ENCODE data around the gene UBE2O.
A peak's percentile ranks its signal among the peaks of the same experiment; 100 is the strongest.

The UBE2O gene

GRCh38 chr17:76437467-76438402 is 15.2 kb downstream of the UBE2O start:
- DNase-seq = peak; percentile 39 to 83

GRCh38 chr17:76435751-76436150 is 17.2 kb downstream of the UBE2O start:
- no peak for DNase-seq

DNA sequence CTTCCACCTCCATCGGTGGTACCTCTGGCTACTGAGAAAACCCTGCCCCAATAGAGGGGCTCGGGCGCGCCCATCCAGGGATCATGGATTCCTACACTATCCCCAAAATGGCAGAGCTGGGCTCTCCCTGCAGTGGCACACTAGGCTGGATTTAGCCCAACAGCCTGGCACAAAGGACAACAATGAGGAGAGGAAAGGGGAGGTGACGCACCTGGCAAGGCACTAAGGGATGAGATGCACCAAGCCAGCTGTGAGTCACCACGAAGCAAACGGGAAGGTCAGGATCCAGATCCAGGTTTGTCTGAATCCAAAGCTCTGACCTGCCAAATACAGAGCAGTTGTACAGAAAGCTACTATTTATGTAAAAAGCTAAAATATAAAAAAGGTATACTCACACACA is 18.1 kb downstream of the UBE2O start:
- DNase-seq = peak; percentile 78

GRCh38 chr17:76433693-76434092 is 19.3 kb downstream of the UBE2O start:
- DNase-seq = no peak

- peak; percentile 15 to 39 for DNase-seq
These were observed 20.1 kb downstream of the UBE2O start for GRCh38 chr17:76432712-76433336.

GRCh38 chr17:76432004-76432403 is 20.9 kb downstream of the UBE2O start:
- no peak for DNase-seq

DNA sequence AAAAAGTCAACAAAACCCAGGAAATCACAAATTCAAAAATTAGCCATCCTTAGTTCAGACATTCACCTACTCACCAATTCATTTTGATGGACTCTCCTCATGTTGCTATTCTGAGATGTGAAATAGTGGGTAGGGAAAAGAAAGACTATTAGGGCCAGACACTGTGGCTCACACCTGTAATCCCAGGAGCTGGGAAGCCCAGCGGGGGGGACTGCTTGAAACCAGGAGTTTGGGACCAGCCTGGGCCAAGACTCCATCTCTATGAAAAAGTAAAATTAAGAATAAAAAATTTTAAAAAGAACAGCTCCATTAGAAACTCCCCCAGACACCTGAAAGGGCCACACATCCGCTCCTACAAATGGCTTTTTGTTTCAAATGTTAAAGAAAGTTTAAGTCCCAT is 21.4 kb downstream of the UBE2O start:
- DNase-seq = no peak

- DNase-seq = no peak
These were observed 24.4 kb downstream of the UBE2O start for GRCh38 chr17:76428511-76428910.

GRCh38 chr17:76427501-76428231 is 25.3 kb downstream of the UBE2O start:
- DNase-seq = peak in 1 of 2 experiments; percentile 58

GRCh38 chr17:76426853-76427252 is 26.1 kb downstream of the UBE2O start:
- no peak for DNase-seq

GRCh38 chr17:76422860-76423259 is 30.1 kb downstream of the UBE2O start:
- no peak for DNase-seq

DNA sequence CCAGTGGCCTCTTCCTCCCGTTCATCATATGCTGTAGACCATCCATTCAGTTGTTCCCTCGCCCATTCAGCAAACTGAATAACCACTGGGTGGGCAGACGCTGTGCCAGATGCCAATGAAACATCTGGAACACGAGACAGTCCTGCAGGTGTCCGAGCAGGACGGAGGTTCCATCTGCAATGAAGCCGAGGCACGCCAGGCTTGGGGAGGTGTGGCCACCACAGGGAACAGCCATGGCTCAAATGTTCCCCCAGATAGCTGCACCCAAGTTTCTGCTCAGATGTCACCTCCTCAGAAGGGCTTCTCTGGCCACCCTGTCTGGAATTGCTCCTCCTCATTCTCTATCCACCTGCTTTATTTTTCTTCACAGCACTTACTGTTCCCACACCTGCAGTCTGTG is 30.5 kb downstream of the UBE2O start:
- DNase-seq = no peak

DNA sequence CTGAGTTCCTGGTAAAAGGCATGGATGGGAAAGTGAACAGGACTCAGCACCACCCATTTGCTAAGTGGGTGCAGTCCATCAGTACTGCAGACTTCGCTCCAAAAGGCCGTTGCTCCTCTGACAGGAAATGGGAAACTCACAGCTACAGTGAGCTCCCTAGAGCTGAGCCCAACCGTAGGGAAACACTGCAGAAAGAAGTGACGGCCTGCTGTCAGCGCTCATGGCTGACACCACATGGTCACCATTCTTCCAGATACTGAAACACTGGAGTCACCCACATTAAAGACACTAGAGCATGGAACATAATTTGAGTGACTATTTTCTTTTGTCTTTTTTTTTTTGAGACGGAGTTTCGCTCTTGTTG is 31.9 kb downstream of the UBE2O start:
- peak; percentile 8 to 32 for DNase-seq

DNA sequence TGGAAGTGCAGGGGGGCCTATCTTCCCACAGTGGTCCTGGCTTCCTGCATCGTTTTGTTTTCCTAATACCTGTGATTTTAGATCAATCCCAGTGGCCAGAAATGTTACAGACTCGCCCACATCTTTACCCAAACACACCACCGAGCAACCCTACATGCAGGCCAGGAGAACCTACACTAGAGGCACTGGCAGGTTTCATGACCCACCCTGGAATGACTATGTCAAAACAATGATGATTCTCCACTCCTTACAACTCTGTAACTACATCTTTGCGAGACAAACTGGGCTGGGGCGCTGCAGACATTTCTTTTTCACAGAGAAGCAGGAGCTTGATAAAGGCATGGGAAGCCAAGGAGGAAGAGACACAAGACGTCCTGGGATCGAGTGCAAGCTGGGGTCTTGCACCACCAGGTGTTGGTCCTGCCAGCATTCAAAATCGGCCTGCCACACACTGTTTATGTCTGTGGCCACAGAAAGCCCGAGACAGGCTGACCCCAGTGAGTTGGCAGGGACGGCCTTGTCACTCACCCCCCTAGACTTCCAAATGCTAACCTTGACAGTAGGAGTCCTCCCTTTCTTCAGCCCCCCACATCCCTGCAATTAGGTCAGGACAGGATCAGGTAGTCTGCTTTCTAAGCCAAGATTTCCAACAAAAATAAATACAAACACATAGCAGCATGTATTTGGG is 32.5 kb downstream of the UBE2O start:
- DNase-seq = peak; percentile 27 to 32

GRCh38 chr17:76419576-76420260 is 33.2 kb downstream of the UBE2O start:
- peak; percentile 27 to 61 for DNase-seq

GRCh38 chr17:76417499-76418143 is 35.3 kb downstream of the UBE2O start:
- no peak for DNase-seq

DNA sequence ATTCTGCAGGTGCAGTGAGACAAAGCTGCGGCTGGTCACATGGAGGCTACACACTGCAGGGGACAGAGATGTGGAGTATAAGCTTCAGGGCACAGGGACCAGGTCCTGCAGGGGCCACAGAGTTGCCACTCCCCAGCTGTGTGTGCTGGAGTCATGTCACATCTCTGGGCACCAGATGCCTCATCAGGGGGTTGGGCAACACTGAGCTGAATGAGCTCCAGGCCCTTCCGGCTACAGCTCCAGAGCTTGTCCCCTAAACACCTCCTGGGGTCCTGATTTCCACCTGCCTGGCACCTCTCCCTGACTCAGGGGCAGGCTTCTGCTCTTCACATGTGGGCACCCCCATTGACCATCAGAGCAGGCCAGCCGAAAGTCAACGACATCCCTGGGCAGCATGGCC is 36.1 kb downstream of the UBE2O start:
- DNase-seq = no peak

DNA sequence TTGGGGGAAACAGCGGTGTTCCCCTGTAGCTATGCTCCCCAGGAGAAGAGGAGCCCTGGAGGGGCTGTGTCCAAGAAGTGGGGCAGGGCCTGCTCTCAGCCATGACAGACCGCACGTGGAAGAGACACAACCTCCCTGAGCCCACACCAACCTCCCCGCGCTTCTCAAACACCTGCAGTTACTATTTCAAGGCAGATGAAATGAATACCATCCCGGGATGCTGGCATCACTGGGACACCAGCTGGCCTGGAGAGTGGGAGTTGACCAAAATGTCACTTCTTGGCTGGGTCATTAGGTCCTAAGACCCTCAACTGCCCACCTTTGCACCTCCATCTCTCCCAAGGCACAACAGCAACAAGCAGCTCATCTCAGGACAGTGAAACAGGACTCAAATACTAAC is 36.5 kb downstream of the UBE2O start:
- no peak for DNase-seq

DNA sequence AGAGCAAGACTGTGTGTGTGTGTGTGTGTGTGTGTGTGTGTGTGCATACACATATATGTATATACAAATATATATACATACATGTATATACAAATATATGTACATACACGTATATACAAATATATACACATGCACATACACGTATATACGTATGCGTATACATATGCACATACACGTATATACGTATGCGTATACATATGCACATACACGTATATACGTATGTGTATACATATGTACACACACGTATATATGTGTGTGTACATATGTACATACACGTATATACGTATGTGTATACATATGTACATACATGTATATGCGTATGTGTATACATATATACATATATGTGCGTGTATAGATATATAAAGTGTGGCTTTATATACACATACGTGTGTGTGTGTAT is 37.2 kb downstream of the UBE2O start:
- no peak for DNase-seq

- DNase-seq = peak in 1 of 2 experiments; percentile 38
These were observed 38.3 kb downstream of the UBE2O start for GRCh38 chr17:76414334-76415295.

DNA sequence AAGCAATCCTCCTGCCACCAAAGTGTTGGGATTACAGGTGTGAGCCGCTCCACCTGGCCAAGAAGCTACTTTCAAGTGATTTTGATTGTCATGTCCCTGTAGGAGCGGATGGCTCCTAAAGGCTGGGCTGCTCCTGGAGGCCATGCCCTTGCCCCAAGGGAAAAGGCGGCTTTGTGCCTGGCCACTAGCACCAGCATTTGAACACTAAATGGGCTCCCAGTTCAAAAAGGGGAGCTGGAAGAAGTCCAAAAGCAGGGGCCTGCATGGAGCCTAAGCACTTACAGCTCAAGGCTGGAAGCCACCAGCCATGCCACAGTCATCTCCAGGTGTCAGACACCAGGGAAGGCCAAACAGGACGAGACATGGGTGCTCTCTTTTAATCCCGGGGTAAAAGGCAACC is 41.7 kb downstream of the UBE2O start:
- no peak for DNase-seq
